CD4-positive, alpha-beta T cell treated with Interleukin-12 subunit alpha and Interleukin-12 subunit beta, for 1 hour (primary cell): ENCODE results near the gene ILKAP.

ENCODE experiments used
- DNase-seq: peaks from one replicate; pipeline ENCODE4 v3.0.0-alpha.2; 2020

ILKAP gene

GRCh38 chr2:238133499-238134392 is 69.7 kb downstream of the ILKAP start:
- DNase-seq: no peak

- no peak for DNase-seq
These were observed 70.7 kb downstream of the ILKAP start for GRCh38 chr2:238132463-238133450.

- no peak for DNase-seq
These were observed 71.6 kb downstream of the ILKAP start for GRCh38 chr2:238131761-238132462.

- DNase-seq: no peak
These were observed 72.5 kb downstream of the ILKAP start for GRCh38 chr2:238130696-238131628.

- no peak for DNase-seq
These were observed 73.3 kb downstream of the ILKAP start for GRCh38 chr2:238130111-238130695.

GRCh38 chr2:238129166-238130010 is 74.1 kb downstream of the ILKAP start:
- DNase-seq: no peak

GRCh38 chr2:238128534-238129001 is 74.9 kb downstream of the ILKAP start:
- no peak for DNase-seq

GRCh38 chr2:238128061-238128440 is 75.4 kb downstream of the ILKAP start:
- no peak for DNase-seq

- no peak for DNase-seq
These were observed 76.1 kb downstream of the ILKAP start for GRCh38 chr2:238127165-238128060.

- DNase-seq: no peak
These were observed 76.7 kb downstream of the ILKAP start for GRCh38 chr2:238126775-238127164.

- DNase-seq: no peak
These were observed 77.2 kb downstream of the ILKAP start for GRCh38 chr2:238126338-238126737.

GRCh38 chr2:238125127-238125885 is 78.2 kb downstream of the ILKAP start:
- no peak for DNase-seq

- DNase-seq: no peak
These were observed 78.9 kb downstream of the ILKAP start for GRCh38 chr2:238124488-238125126.

GRCh38 chr2:238123991-238124470 is 79.5 kb downstream of the ILKAP start:
- DNase-seq: no peak

- no peak for DNase-seq
These were observed 80.1 kb downstream of the ILKAP start for GRCh38 chr2:238123218-238123971.

- DNase-seq: no peak
These were observed 80.9 kb downstream of the ILKAP start for GRCh38 chr2:238122287-238123217.
